ENCODE measurements around the gene KCND2. TPM values are rescaled to one million over a fixed set of nuclear protein-coding genes. Genes with fewer than 3 reads are reported as not detected.

The KCND2 gene
- total and polyA plus RNA-seq, 2 of the 4 experiments (the other 2 are of a cell fraction) = under 0.01 TPM; not detected in 1

GRCh38 chr7:120740348-120740747 lies 467.4 kb downstream of the KCND2 start:
- H4K8ac ChIP-seq (ENCODE audit: low read depth in 2 of 2, low read length in 2 of 2) = no peak overlapping the region
- ChIA-PET POLR2A (ENCODE audit: unreplicated experiment) (no interaction called here), CTCF (interaction anchor here (1.1 to 1.6 kb wide), 2 partner anchors 9 to 15 kb away, joined by 5 read pairs; no protein-coding TSS in a partner anchor)
- no peaks in the 10 kb centered on the region for H3K79me1 ChIP-seq (ENCODE audit: low read depth in 1 of 2, low read length in 2 of 2)
- H3K18ac ChIP-seq (ENCODE audit: low read depth, low read length) = no peak overlapping the region
- H2BK15ac ChIP-seq (ENCODE audit: low read depth, low read length) = no peak overlapping the region
- H3K56ac ChIP-seq (ENCODE audit: extremely low read depth, insufficient read depth, low read length) = no peak overlapping the region
- H2AK9ac ChIP-seq (replicated peaks; ENCODE audit: low read depth, low read length, poor library complexity) = no peak overlapping the region
- no peak overlapping the region for H4K5ac ChIP-seq (ENCODE audit: low read depth, low read length)
- ATAC-seq (ENCODE audit: low read depth) = no peak; the same call in none of the 2 replicates
- TF ChIP-seq CHD1 (IDR thresholded peaks at IDR 0.05; ENCODE audit: low read depth, low read length) (no peak), SMC3 (IDR thresholded peaks at IDR 0.05; ENCODE audit: low read depth, low read length) (no peak), CTCF (conservative IDR thresholded peaks at IDR 0.05; ENCODE audit: low read depth, low read length) (no peak), USF2 (IDR thresholded peaks at IDR 0.05; ENCODE audit: low read depth, low read length) (no peak), CEBPB (IDR thresholded peaks at IDR 0.05; ENCODE audit: low read depth, low read length) (no peak), RFX5 (IDR thresholded peaks at IDR 0.05; ENCODE audit: low read depth, low read length) (no peak), NFE2L2 (IDR thresholded peaks at IDR 0.05; ENCODE audit: low read depth, low read length) (no peak), RCOR1 (IDR thresholded peaks at IDR 0.05; ENCODE audit: insufficient replicate concordance, low read length) (no peak), MAFK (IDR thresholded peaks at IDR 0.05; ENCODE audit: low read depth, low read length) (no peak), MXI1 (IDR thresholded peaks at IDR 0.05; ENCODE audit: borderline replicate concordance, low read depth, low read length) (no peak), BHLHE40 (IDR thresholded peaks at IDR 0.05; ENCODE audit: low read depth, low read length) (no peak), MAZ (IDR thresholded peaks at IDR 0.05; ENCODE audit: borderline replicate concordance, low read depth, low read length) (no peak)
- TF ChIP-seq, protein P1, sequence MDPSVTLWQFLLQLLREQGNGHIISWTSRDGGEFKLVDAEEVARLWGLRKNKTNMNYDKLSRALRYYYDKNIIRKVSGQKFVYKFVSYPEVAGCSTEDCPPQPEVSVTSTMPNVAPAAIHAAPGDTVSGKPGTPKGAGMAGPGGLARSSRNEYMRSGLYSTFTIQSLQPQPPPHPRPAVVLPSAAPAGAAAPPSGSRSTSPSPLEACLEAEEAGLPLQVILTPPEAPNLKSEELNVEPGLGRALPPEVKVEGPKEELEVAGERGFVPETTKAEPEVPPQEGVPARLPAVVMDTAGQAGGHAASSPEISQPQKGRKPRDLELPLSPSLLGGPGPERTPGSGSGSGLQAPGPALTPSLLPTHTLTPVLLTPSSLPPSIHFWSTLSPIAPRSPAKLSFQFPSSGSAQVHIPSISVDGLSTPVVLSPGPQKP (IDR thresholded peaks at IDR 0.05; ENCODE audit: borderline replicate concordance, low read depth, low read length) = no peak
- no peaks in the 10 kb centered on the region for H3K9me1 ChIP-seq (ENCODE audit: insufficient read depth, low read length)
- H3K4me3 ChIP-seq (ENCODE audit: insufficient read depth, low read depth, low read length) = no peak overlapping the region
- in situ Hi-C loops (cut with MboI; ENCODE audit: low sequenced_read_pairs) (no loop called here), dilution Hi-C loops (cut with HindIII; ENCODE audit: low sequenced_read_pairs, unreplicated experiment) (no loop called here), intact Hi-C loops (cut with micrococcal nuclease) (no loop called here)
- H3K36me3 ChIP-seq (ENCODE audit: control insufficient read depth, insufficient read depth, low read length) = no peaks in the 10 kb centered on the region
- no TSS peak for BruUV-seq (replicated peaks)
- H3K14ac ChIP-seq (replicated peaks; ENCODE audit: low read depth, low read length) = no peak overlapping the region
- no peak overlapping the region for H2AK5ac ChIP-seq (ENCODE audit: low read depth, low read length)
- H2AFZ ChIP-seq (replicated peaks; ENCODE audit: low read length, poor library complexity) = no peak overlapping the region
- no peak overlapping the region for H3K4ac ChIP-seq (ENCODE audit: low read depth, low read length)
- H3K27ac ChIP-seq (ENCODE audit: insufficient read depth, low read length) = no peak overlapping the region
- no peak overlapping the region for H3K9ac ChIP-seq (ENCODE audit: low read depth, low read length)
- no peaks in the 10 kb centered on the region; the same call in none of the 2 replicates for H3K27me3 ChIP-seq (ENCODE audit: control insufficient read depth, insufficient read depth, low read length)
- no peaks in the 10 kb centered on the region for H4K20me1 ChIP-seq (ENCODE audit: insufficient read depth, low read length)
- no peak overlapping the region for H2BK120ac ChIP-seq (ENCODE audit: low read depth, low read length)
- H3K23ac ChIP-seq (ENCODE audit: low read depth, low read length) = no peak overlapping the region
- H2BK5ac ChIP-seq (ENCODE audit: low read depth, low read length, poor library complexity, severe bottlenecking) = no peak overlapping the region
- no peaks in the 10 kb centered on the region for H3K9me3 ChIP-seq (ENCODE audit: control insufficient read depth, insufficient read depth, low read length)
- no peak overlapping the region for H2BK20ac ChIP-seq (ENCODE audit: low read depth, low read length)
- H4K91ac ChIP-seq (ENCODE audit: insufficient read depth, low read depth, low read length) = no peak overlapping the region
- H3K4me2 ChIP-seq (ENCODE audit: low read depth, low read length) = peak overlapping the region; percentile 9; the same call in 1 of the 2 replicates
- WGBS, 2 experiments (ENCODE audit: extremely low coverage in 2 of 2, insufficient read length in 1 of 2) = no CpG with 5 or more reads among the region's 3 CpGs
- H3K4me1 ChIP-seq (ENCODE audit: control insufficient read depth, insufficient read depth, low read length) = no peaks in the 10 kb centered on the region
- peak; percentile 10 for DNase-seq
